ENCODE results near the gene TRPC4.

GRCh38 chr13:37679043-37679442, 190.5 kb downstream of the TRPC4 start:
- TF ChIP-seq EZH2 (IDR thresholded peaks at IDR 0.05; ENCODE audit: borderline replicate concordance, insufficient read depth, low read depth, low read length, poor library complexity, severe bottlenecking) (no peak), CTCF (IDR thresholded peaks at IDR 0.05) (no peak)
